NK-92 treated with Interleukin-12 subunit alpha and Interleukin-12 subunit beta, amount 100 ng/mL, for 24 hours (cell line): ENCODE data around the gene CFAP298.
"Not testable (repeated sequence)": the region's sequence is repeated elsewhere in the genome, so short reads cannot be mapped to it uniquely, and the experiment has no call there.

ENCODE experiments used
- DNase-seq: peaks from one replicate; lab custom pipeline; 2025; lab: John Stamatoyannopoulos, UW

CFAP298 gene, protein sequence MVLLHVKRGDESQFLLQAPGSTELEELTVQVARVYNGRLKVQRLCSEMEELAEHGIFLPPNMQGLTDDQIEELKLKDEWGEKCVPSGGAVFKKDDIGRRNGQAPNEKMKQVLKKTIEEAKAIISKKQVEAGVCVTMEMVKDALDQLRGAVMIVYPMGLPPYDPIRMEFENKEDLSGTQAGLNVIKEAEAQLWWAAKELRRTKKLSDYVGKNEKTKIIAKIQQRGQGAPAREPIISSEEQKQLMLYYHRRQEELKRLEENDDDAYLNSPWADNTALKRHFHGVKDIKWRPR

DNA sequence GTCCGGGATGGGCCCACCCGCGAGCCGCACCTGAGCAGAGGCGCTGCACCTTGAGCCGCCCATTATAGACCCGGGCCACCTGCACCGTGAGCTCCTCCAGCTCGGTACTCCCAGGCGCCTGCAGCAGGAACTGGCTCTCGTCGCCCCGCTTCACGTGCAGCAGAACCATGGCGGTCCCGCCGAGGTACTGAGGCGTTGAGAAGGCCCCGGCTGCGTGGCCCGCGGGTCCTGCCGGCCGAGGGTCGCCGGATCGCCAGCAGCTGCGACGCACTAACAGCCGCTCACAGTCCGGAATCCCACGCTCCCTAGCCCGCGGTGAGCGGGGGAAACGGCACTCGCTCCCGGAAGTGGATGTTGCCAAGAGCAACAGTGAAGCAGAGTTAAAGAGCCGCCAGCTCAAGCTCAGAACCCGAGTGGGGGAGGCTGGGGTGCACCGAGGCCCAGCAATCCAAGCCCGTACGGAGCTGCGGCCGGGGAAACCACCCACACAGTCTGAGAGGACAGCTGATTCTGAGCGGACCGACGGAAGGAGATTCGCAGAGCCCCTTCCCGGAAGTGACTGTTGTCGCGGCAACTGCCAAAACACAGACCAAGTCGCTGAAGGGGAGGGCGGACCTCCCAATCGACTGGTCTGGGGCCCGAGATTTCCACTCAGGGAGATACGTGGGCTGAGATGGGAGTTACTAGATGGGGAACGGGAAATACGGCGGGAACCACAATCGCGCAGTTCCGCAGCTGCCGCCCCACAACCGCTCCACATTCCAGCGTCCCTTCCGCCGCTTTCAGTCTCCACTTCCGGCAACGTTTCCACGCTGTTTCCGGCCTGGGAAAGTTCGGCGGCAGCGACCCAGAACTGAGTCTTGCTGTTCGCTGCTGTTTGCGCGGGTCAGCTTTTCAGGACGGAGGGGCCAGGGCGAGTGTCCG lies at the start of gene CFAP298:
TSS of gene CFAP298 (minus strand) at position 303 of the 924 bp plus-strand sequence. CDS start at position 169, 134 bp downstream.
- peak; percentile 90 for DNase-seq

DNA sequence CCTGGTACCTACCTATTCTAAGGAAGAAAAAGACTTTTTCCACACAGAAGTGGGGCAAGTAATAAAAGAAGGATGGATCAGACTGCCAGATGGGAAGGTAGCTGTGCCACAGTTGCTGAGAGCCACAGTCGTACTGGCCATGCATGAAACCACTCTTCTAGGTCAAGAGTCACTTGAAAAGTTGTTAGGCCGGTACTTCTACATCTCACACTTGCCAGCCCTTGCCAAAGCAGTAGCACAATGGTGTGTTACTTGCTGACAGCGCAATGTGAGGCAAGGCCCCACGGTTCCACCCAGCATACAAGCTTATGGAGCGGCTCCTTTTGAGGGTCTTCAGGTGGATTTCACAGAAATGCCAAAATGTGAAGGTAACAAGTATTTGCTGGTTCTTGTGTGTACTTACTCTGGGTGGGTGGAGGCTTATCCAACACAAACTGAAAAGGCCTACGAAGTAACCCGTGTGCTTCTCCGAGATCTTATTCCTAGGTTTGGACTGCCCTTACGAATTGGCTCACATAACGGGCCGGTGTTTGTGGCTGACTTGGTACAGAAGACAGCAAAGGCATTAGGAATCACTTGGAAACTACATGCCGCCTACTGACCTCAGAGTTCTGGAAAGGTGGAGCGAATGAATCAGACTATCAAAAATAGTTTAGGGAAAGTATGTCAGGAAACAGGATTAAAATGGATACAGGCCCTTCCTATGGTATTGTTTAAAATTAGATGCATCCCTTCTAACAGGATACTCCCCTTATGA lies 49.0 kb upstream of the CFAP298 start:
- DNase-seq: not testable (repeated sequence)

DNA sequence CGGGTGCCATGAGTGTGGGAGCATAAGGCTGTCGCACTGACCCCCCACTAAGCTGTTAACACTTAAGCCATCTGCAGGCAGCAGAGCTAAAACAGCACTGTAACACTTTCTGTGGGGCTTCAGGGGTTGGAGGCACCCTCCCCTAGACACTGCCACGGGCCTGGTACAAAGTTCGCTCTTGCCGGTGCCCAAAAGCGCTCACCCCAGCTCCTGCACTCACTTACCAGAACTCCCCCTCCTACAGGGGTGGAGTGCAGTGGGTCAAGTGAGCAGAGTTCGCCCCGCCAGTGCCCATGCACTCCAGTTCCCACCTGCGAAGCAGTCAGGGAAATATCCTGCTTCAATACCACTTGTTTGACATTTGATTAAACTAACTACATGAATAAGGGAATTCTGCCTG lies 46.3 kb upstream of the CFAP298 start:
- DNase-seq: no peak

DNA sequence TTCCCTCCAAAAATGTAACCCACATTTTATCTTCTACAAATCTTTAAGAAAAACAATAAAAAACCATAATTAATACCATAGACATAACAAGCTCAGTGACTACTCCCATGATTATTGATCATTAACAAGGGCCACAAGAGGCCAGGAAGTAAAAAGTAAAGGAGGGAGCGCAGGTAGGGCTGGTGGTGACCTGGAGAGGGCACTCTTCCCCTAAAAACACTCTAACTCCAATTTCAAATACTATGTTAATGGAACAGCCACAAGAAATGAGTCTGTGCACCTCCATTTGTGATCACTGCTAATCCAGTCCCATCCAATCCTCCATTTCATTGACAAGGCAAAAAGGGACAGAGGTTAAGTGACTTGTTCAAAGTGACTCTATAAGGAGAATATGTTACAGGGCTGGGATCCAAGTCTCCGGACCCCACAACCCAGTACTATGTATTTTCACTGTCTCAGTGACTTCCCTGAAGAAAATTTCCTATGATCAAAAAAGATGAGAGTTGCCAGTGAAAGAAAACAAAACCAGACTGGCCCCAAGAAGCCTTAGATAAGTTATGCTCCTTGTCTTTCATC lies 41.2 kb upstream of the CFAP298 start:
- no peak for DNase-seq

DNA sequence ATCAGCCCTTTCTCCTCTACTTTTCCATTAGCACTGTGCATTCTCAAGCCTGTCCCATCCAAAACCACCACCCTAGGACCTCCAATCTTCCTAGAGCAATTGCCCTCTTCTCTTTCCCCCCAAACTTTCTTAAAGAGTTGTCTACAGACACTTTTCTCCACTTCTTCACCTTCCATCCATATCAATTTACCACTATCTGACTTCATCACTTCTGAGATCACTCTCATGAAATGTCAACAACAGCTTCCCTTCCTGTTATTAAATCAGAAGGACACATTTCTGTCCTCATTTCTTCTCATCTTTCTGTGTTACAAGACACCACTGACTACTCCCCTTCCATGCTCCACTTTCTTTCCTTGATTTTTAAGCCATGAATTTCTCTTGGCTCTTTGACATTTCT lies 36.0 kb upstream of the CFAP298 start:
- DNase-seq: no peak

DNA sequence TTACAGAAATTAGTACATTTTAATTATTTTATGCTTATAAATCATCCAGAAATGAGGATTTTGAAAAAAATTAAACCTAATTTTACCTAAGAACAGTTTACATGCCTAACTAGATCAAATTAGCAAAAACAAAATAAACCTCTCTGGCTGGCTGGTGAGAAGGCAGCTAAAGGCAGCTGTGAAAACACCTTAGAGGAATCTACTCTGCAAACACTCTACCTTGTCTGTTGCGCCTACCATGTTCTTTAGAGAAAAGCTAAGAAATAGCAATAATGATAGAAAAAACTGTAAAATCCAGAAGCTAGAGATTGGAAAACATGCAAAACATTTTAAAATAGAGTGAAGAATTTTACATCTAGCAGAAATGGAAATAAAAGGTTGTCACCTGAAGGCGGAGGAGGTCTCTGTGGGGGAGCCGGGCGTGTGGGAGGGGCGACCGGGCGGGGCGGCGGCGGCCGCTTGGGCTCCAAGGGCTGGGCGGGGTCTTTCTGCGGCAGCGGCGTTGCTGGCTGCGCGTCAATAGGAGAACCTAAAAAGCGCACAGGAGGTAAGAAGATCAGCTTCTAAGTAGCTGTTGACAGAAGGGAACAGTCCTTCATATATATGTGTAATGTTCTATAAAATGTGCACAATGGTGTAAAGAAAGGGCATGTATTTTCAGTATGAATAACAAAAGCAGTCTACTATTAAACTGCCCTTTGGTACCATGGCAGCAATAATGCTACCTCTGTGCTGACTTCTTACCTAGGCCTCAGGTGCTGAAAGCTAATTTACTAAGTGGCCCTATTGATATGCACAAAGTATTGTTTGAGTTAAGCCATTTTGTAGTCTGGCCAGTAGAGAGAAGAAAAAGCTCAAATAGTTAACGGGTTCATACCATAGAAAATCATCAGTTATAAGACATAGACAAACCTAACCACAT lies 33.3 kb upstream of the CFAP298 start:
- DNase-seq: no peak

DNA sequence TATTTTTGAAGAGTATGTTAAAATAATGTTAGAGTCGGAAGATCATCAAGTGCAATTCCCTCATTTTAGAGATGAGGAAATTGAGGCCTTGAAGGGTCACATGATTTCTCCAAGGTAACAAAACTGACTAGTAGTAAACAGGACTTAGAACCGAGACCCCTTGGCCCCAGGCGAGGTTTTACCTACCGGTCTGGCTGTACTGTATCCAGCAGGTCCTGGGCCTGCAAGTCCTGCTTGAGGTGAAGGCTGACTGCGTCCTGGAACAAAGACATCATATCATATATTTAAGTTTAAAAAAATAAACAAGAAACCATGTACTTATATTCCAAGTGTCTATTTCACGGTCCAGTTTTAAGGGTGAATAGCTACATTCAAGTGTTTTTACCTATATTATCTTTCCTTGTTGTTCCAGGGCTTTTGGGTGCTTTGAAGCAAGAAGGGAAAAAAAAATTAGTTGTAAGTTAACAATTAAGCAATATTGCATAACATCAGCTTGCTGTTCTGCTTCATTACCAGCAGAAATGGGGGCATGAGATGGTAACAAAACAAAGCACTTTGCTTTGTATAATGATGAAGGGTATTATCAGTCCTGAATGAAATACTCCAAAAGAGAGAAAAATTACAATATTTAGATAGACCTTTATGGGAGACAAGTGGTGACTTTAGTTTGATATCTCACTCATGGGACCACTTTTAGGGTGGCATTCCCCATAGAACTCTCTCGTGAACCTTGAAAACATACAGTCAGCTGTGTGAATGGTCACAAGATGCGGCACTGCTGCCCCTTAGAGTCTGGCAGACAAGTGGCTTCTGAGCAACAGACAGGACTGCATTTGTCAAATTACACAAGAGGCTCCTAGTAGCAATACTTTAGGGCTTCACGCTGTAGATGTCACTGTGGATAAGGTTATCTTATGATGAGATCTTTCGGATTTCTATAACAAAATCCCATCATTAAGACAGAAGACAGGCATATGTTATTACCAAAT lies 29.8 kb upstream of the CFAP298 start:
- no peak for DNase-seq

DNA sequence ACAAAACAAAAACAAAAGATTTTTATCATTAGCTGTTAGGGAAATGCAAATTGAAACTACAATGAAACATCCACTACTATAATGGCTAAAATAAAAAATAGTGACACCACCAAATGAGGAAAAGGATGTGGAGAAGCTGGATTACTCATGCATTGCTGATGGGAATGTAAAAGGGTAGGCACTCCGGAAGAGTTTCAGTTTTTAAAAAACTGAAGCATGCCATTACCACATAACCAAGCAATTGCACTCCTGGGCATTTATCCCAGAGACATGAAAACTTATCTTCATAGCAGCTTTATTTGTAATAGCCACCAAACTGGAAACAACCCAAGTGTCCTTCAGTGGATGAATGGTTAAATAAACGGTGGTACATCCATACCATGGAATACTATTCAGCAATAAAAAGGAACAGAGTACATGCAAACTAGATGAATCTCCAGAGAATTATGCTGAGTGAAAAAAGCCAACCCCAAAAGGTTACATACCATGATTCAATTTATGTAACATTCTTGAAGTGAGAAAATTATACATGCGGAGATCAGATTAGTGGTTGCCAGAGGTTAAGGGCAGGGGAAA lies 14.5 kb upstream of the CFAP298 start:
- DNase-seq: no peak

DNA sequence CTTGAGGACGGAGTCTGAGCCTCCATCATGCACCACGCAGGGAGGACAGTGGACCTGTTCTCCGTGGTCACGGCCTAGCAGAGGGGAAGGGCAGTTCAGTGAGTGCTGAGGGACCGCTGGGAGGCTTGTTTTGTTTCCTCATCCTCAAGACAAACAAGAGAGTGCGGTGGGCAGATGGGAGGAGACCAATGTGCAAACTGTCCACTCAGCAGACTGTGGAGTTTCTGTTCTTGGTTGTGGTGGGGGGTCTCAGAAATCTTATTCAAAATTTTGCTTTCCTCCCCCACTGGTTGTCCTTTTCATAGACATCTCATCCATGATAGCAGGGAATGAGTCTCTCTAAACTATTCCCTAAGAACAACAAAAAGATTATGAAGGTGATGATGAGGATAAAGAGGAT lies 6.0 kb upstream of the CFAP298 start:
- DNase-seq: not testable (repeated sequence)

DNA sequence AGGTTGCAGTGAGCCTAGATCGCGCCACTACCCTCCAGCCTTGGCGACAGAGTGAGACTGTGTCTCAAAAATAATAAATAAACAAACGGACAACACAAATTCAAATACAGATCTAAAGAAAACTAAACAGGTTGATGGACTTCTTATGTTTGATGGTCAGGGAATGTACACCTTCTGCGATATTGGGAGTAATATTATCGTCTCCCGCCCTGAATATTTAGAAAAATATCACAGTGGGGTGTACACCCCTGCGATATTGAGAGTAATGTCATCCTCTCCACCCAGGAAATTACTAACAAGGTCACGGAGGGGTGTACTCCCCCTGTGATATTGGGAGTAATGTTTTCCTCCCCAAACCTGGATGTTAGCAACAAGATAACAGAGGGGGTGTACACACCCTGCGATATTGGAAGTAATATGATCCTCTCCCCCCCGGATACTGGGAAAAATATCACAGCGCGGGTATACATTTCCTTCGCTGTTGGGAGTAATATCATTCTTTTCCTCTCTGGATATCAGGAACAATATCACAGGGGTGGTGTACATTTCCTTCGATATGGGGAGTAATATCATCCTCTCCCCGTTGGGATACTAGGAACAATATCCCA lies 1.4 kb upstream of the CFAP298 start:
- DNase-seq: no peak

DNA sequence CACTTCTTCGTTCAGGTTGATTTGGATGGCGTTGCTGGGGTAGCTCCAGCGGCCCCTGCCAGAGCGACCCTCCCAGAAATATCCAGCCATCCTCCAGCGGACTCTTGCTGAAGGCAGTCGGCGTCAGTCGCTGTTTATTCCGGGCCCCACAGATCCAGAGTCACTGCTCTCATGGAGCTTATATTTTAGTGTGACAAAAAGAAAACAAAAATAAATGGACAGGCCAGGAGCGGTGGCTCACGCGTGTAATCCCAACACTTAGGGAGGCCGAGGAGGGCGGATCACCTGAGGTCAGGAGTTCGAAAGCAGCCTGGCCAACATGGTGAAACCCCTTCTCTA lies 791 bp upstream of the CFAP298 start:
- no peak for DNase-seq

DNA sequence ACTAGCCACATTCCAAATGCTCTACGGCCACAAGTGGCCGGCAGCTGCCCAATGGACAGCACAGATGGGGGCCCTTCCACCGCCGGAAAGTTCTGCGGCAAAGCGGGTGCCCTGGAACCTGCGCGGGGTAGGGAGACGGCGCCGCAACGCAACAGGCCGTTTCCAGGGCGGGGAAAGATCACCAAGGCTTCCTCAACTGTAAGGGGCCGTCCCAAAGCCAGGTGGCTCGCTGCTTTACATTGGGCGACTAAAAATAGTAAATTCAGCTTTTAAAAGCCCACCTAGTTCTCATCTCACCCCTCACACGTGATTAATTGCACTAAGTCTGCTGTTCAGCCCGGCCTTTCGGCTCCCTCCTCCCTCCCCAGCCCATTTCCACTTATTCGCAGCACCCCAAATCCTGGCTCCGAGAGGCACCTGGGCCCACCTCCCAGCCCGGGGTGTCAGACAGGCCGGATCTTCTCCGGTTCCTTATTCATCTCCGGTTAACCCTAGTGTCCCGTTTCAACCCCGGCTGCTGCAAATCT lies 643 bp downstream of the CFAP298 start:
- no peak for DNase-seq

DNA sequence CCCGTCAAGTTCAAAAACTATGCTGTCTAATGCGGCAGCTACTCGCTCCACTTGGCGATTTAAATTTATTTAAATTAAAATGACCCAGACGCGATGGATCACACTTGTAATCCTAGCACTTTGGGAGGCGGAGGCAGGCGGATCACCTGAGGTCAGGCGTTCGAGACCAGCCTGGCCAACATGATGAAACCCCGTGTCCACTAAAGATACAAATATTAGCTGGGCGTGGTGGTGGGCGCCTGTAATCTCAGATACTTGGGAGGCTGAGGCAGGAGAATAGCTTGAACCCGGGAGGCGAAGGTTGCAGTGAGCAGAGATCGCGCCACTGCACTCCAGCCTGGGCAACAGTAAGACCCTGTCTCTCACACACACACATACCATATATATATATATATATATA lies 1.2 kb downstream of the CFAP298 start:
- DNase-seq: not testable (repeated sequence)

DNA sequence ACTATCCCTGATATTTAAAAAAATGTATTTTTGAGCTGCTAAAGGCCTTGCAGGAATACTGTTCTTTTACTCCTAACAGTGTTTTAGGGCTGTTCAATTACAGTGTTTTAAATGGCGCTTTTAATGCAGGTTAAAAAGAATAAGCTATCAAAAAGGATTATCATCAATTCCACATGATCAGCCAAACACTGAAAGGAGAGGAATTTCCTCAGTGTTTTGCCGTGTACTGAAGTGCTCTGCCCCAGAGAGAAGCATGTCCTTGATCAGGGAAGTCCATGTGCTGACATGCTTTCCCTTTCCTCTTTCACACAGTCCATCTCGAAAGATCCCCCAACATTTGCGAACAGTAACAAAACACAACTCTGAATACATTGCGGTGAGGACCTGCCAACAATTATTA lies 3.3 kb downstream of the CFAP298 start:
- no peak for DNase-seq

DNA sequence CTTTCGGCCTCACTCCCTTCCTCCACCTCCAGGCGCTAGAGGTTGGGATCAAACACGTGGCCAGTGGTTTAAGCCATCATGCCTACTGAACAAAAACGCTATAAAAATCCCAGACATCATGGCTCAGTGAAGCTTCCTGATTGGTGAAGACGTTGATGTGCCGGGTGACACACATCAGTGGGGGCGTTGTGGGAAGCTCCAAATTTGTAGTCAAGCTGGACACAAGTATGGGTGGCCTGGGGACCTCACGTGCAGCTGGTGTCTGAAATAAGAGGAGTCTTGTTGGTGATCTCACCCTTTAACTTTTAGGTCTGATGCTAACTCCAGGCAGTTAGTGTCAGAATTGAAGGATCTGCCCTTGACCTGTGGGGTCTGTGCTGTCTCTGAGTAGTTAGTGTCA lies 6.7 kb downstream of the CFAP298 start:
- no peak for DNase-seq

DNA sequence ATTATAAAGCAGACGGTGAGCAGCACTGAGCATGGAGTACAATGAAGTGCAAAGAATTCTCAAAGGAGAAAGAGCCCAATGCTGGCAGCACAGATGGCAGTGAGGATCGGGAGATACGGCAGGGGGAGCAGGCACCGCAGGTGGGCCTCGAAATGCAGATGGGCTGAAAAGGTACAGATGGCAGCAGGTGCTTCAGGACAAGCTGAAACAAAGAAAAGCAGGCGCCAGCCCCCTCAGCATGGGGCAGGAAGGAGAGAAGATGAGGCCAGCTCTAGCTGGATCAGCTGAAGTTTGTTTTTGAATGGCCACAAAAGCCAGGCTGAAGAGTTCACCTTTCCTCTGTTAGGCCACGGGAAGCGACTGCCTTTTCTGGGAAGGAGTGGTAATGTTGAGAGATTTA lies 7.7 kb downstream of the CFAP298 start:
- no peak for DNase-seq

DNA sequence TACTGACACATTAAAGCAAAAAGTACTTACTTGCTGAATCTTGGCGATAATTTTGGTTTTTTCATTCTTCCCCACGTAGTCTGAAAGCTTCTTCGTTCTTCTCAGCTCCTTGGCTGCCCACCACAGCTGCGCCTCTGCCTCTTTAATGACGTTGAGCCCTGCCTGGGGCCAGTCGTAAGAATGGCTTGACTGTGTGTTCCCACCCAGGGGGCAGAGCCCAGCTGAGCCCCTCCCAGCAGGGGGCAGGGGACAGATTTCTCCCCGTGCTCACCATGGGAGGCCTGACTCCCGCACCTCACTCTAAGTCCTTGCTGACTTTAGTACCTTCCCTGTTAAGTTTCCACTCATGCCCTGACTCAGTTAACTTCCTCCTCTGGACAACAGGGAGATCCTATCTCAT lies 9.0 kb downstream of the CFAP298 start:
- no peak for DNase-seq

DNA sequence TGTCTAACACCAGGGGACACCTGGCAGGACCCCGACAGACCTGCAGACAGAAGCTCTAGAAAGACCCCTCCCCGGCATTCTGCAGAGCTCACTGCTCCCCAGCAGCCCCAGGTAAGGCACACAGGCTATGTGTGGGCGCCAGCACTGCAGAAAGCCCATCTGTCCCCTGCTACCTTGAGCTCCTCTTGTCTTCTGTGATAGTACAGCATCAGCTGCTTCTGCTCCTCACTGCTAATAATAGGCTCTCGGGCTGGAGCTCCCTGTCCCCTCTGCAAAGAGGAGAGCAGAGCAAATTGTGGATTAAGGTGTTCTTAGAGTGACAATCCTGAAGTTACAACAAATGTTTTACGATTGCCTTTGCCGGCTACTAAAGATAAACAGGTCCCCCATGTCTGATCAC lies 10.1 kb downstream of the CFAP298 start:
- DNase-seq: no peak

DNA sequence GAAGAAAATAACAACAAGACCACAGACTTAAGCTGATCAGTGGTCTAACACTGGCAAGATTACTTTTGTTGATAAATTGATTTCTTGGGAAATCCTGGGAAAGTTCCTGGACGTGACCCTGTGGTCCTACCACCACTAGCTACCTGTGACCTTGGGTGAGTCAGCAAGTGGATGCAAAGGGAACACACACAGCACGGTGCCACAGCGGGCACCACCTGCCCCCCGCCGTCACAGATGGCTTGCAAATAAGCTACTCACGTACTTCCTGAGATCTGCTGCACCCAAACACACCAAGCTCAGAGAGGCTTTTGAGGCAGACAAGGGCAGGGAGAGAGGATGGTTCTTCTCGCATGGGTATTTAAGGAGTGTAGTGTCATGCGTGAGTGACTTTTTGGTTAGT lies 12.7 kb downstream of the CFAP298 start:
- DNase-seq: no peak
